Stimulated activated CD8-positive, alpha-beta memory T cell treated with anti-CD3 and anti-CD28 coated beads, Interleukin-2, amount 100 ng/mL, for 1 hour (primary cell): Measurements from ENCODE around the gene EXD3.
"Not testable (repeated sequence)": the region's sequence is repeated elsewhere in the genome, so short reads cannot be mapped to it uniquely, and the experiment has no call there.

Source experiments
- DNase-seq, 2 donors: peaks; one replicate each; pipeline ENCODE4 v3.0.0-alpha.2; 2020; ENCODE audit warnings: low read depth in 2 of 2

The EXD3 gene

GRCh38 chr9:137393176-137394150 is 29.5 kb downstream of the EXD3 start:
- DNase-seq, result no peak

- no peak for DNase-seq
Measured at GRCh38 chr9:137392232-137393007, 30.5 kb downstream of the EXD3 start.

GRCh38 chr9:137391411-137391754 is 31.6 kb downstream of the EXD3 start:
- no peak for DNase-seq

- no peak for DNase-seq
Measured at GRCh38 chr9:137390553-137391410, 32.2 kb downstream of the EXD3 start.

- DNase-seq, result no peak
Measured at GRCh38 chr9:137389428-137389746, 33.6 kb downstream of the EXD3 start.

- DNase-seq, result no peak
Measured at GRCh38 chr9:137388589-137389427, 34.2 kb downstream of the EXD3 start.

- no peak for DNase-seq
Measured at GRCh38 chr9:137387891-137388560, 34.9 kb downstream of the EXD3 start.

- no peak for DNase-seq
Measured at GRCh38 chr9:137387114-137387890, 35.7 kb downstream of the EXD3 start.

GRCh38 chr9:137386507-137387113 is 36.4 kb downstream of the EXD3 start:
- not testable (repeated sequence) for DNase-seq

- DNase-seq, result no peak
Measured at GRCh38 chr9:137385061-137385655, 37.8 kb downstream of the EXD3 start.

- no peak for DNase-seq
Measured at GRCh38 chr9:137383784-137384756, 38.9 kb downstream of the EXD3 start.

- no peak for DNase-seq
Measured at GRCh38 chr9:137383081-137383783, 39.7 kb downstream of the EXD3 start.

- no peak for DNase-seq
Measured at GRCh38 chr9:137382444-137383080, 40.4 kb downstream of the EXD3 start.

GRCh38 chr9:137381501-137382443 is 41.2 kb downstream of the EXD3 start:
- DNase-seq, result no peak

- no peak for DNase-seq
Measured at GRCh38 chr9:137380606-137381005, 42.4 kb downstream of the EXD3 start.
